Endothelial cell of umbilical vein (primary cell): Measurements from ENCODE around the gene DAPK3. TPM values are rescaled to one million over a fixed set of nuclear protein-coding genes. Genes with fewer than 3 reads are reported as not detected.

Experiments
- BruUV-seq: library from RNA; stranded (reverse); fragments of 400-500 nt; replicated peaks from 2 replicates; lab custom pipeline; 2021; lab: Mats Ljungman, UMichigan
- CTCF ChIA-PET: fragments of 300-600, 350-600 bp; sonication (Branson Sonifier 250); formaldehyde crosslinking; loops from one replicate; lab custom pipeline; 2021; ENCODE audit warnings: antibody characterized with exemption, inconsistent platforms; lab: Charles Lee
- POLR2A ChIA-PET: fragments of 300-600, 350-600 bp; sonication (Branson Sonifier 250); formaldehyde crosslinking; loops from one replicate; lab custom pipeline; 2021; ENCODE audit warnings: antibody characterized with exemption, inconsistent platforms; lab: Charles Lee
- DNase-seq: peaks from one replicate; pipeline ENCODE4 v3.0.0-alpha.2; 2011; ENCODE audit warnings: low read depth, low spot score
- FAIRE-seq: peaks from 2 replicates; lab custom pipeline; 2011; peaks lifted over from hg19 to GRCh38; lab: Jason Lieb, UNC
- H2AFZ ChIP-seq: 2 replicates; pipeline ENCODE4 v1.6.0; 2012; ENCODE audit warnings: low read depth, low read length, control low read depth, inconsistent platforms
- H3K27ac ChIP-seq: 2 replicates; pipeline ENCODE4 v1.5.1; 2011; ENCODE audit warnings: low read depth, mild to moderate bottlenecking, control low read depth, low read length, moderate library complexity; ENCODE audit not compliant: insufficient read depth
- H3K27me3 ChIP-seq, 2 experiments: 2 replicates each; pipeline versions ENCODE4 v1.6.0 to v1.6.1; 2011; ENCODE audit warnings: low read length in 2 of 2, mixed read lengths in 1 of 2; ENCODE audit not compliant: control insufficient read depth in 2 of 2, insufficient read depth in 2 of 2
- H3K36me3 ChIP-seq, 2 experiments: 2 replicates in 1 of 2; 3 replicates in 1 of 2; pipeline ENCODE4 v1.5.1; 2011; ENCODE audit warnings: low read length in 2 of 2, mild to moderate bottlenecking in 1 of 2, moderate library complexity in 1 of 2; ENCODE audit not compliant: control insufficient read depth in 2 of 2, insufficient read depth in 2 of 2; ENCODE audit errors: extremely low read depth in 1 of 2
- H3K4me1 ChIP-seq: 3 replicates; pipeline ENCODE4 v1.5.1; 2011; ENCODE audit warnings: mild to moderate bottlenecking, low read length; ENCODE audit not compliant: control insufficient read depth, insufficient read depth; ENCODE audit errors: extremely low read depth
- H3K4me2 ChIP-seq: 2 replicates; pipeline ENCODE4 v1.6.1; 2011; ENCODE audit warnings: low read length, control low read depth, mixed read lengths; ENCODE audit not compliant: insufficient read depth
- H3K4me3 ChIP-seq, 3 experiments: fragments of 200-600 bp in 1 of 3; sonication (generic), shearing (Covaris generic) in 1 of 3; replicated peaks in 1 of 3; 2 replicates each; pipeline ENCODE4 v1.5.1; 2011 to 2016; ENCODE audit warnings: control low read depth in 3 of 3, low read length in 3 of 3, mild to moderate bottlenecking in 2 of 3, inconsistent platforms in 1 of 3, low read depth in 1 of 3, moderate library complexity in 1 of 3; ENCODE audit not compliant: insufficient read depth in 1 of 3
- H3K79me2 ChIP-seq: 2 replicates; pipeline ENCODE4 v1.6.0; 2012; ENCODE audit warnings: low read length, inconsistent platforms; ENCODE audit not compliant: control insufficient read depth, insufficient read depth
- H3K9ac ChIP-seq: replicated peaks from 2 replicates; pipeline ENCODE3; 2011; ENCODE audit warnings: low read length, control low read depth; ENCODE audit not compliant: insufficient read depth; ENCODE audit errors: extremely low read depth
- H3K9me1 ChIP-seq: replicated peaks from 3 replicates; pipeline ENCODE4 v1.6.0; 2011; ENCODE audit warnings: mild to moderate bottlenecking, low read length; ENCODE audit not compliant: control insufficient read depth, insufficient read depth; ENCODE audit errors: extremely low read depth
- H3K9me3 ChIP-seq: replicated peaks from 2 replicates; pipeline ENCODE4 v1.5.1; 2012; ENCODE audit warnings: low read length, inconsistent platforms; ENCODE audit not compliant: control insufficient read depth, insufficient read depth
- H4K20me1 ChIP-seq: replicated peaks from 2 replicates; pipeline ENCODE3; 2011; ENCODE audit warnings: mild to moderate bottlenecking, low read length; ENCODE audit not compliant: control insufficient read depth, insufficient read depth; ENCODE audit errors: extremely low read depth
- CTCF ChIP-seq, 2 donors: IDR thresholded peaks; 1 replicate in 1 of 2; 2 replicates in 1 of 2; pipeline ENCODE4 v1.5.1; 2011; ENCODE audit warnings: low read length in 2 of 2, mild to moderate bottlenecking in 2 of 2, moderate library complexity in 2 of 2, control low read depth in 1 of 2, inconsistent platforms in 1 of 2, low read depth in 1 of 2; ENCODE audit not compliant: insufficient read depth in 1 of 2; ENCODE audit errors: extremely low read depth in 1 of 2
- EZH2 ChIP-seq: IDR thresholded peaks from 2 replicates; pipeline ENCODE4 v1.6.1; 2012; ENCODE audit warnings: borderline replicate concordance, low read depth, mild to moderate bottlenecking, moderate library complexity, low read length, inconsistent platforms; ENCODE audit not compliant: severe bottlenecking
- FOS ChIP-seq: IDR thresholded peaks from 2 replicates; pipeline ENCODE4 v1.6.1; 2011; ENCODE audit warnings: mild to moderate bottlenecking, low read length, moderate library complexity, borderline replicate concordance; ENCODE audit not compliant: insufficient read depth
- GATA2 ChIP-seq: IDR thresholded peaks from 2 replicates; pipeline ENCODE4 v1.7.0; 2011; ENCODE audit warnings: low read depth, mild to moderate bottlenecking, moderate library complexity, mixed read lengths, low read length; ENCODE audit not compliant: insufficient read length, insufficient read depth
- JUN ChIP-seq: IDR thresholded peaks from 2 replicates; pipeline ENCODE4 v1.6.1; 2011; ENCODE audit warnings: borderline replicate concordance, low read depth; ENCODE audit not compliant: insufficient read length, insufficient read depth
- MAX ChIP-seq: IDR thresholded peaks from 2 replicates; pipeline ENCODE4 v1.6.1; 2011; ENCODE audit not compliant: insufficient read depth, insufficient read length
- POLR2A ChIP-seq: IDR thresholded peaks from 2 replicates; pipeline ENCODE4 v1.6.1; 2012; ENCODE audit warnings: low read depth, mild to moderate bottlenecking, control low read depth, low read length
- dilution Hi-C: fragments of 300-500 bp; cut with MboI; formaldehyde crosslinking; loops from one replicate; pipeline ENCODE4 v1.15.0; 2019; ENCODE audit warnings: low sequenced_read_pairs; ENCODE audit not compliant: extremely low pct_ligation_motif_present
- intact Hi-C: fragments of 100-400 bp; cut with micrococcal nuclease; formaldehyde crosslinking; loops from one replicate; pipeline ENCODE4 v1.10.0; 2022
- polyA plus RNA-seq, 4 experiments: library from polyadenylated mRNA; depleted of rRNA in 3 of 4; stranded (reverse) in 3 of 4; unstranded in 1 of 4; fragments of >200 nt; gene quantifications; 2 replicates each; pipeline versions ENCODE4 v1.2.1 to v1.2.3, GENCODE V29; 2011 to 2012; ENCODE audit warnings: missing spikeins in 1 of 4
- total RNA-seq: library from RNA; stranded (reverse); gene quantifications from 2 replicates; pipeline ENCODE4 v1.2.3, GENCODE V29; 2021

The DAPK3 gene
- total and polyA plus RNA-seq, 2 donors (not counting 3 experiments of a cell fraction or from before 2014, with no cell fraction given), result 157 to 175 TPM

DNA sequence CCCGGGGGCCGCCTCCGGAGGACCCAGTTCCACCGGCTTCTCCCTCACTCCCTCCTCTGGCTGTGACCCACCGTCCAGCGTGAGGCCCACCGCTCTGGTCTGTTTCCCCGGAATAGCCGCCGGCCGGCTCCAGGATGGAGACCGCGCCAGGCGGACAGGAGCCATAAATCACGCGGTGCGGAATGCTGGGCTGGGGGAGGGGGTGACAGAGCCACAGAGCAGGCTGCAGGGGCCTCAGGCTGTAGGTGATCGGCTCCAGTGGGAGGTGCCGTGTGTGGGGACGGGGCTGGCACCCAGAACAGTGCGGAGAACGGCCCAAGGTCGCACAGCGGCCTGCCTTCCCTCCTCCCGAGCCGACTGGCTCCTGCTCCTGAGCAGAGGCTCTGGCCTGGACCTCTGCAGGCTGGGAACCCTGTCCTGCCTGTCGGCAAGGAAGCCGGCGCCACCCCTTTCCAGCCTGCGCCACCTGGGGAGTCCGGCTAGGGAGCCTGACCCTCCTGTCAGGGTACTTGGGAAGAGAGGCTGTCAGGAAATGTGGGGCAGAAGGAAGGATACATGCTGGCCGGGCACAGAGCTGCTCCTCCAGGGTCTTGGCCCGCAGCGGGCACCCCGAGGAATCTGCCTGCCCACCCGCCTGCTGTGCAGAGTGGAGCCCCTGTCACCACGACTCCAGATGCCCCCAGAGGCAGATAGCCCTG, 45.0 kb upstream of the DAPK3 start:
- no TSS peak for BruUV-seq
- Histone ChIP-seq H3K9me1 (no peaks in the 10 kb centered on the region), H3K27ac (no peak overlapping the region), H3K36me3 (peaks cover 2 to 45% of the 10 kb centered on the region in 2 experiments), H2AFZ (no peak overlapping the region), H3K9me3 (no peaks in the 10 kb centered on the region), H3K9ac (no peak overlapping the region), H4K20me1 (no peaks in the 10 kb centered on the region), H3K4me3 (no peak overlapping the region), H3K27me3 (no peaks in the 10 kb centered on the region), H3K4me1 (no peaks in the 10 kb centered on the region), H3K79me2 (peaks cover 26% of the 10 kb centered on the region), H3K4me2 (no peak overlapping the region)
- TF ChIP-seq FOS (no peak), GATA2 (no peak), MAX (no peak), EZH2 (no peak), CTCF (IDR thresholded peaks at IDR 0.05; ENCODE audit: extremely low read depth in 1 of 2, insufficient read depth in 1 of 2, low read depth in 1 of 2, low read length in 2 of 2) (no peak), POLR2A (no peak), JUN (no peak)
- DNase-seq, result no peak
- ChIA-PET CTCF (no interaction called here), POLR2A (no interaction called here)
- no peak for FAIRE-seq
- dilution Hi-C loops, result no loop called here
- intact Hi-C loops, result no loop called here
